Gastrocnemius medialis (tissue), 4 donors: ENCODE results near the gene GRIK2. TPM values are rescaled to one million over a fixed set of nuclear protein-coding genes. Genes with fewer than 3 reads are reported as not detected.
"Not testable (repeated sequence)": the region's sequence is repeated elsewhere in the genome, so short reads cannot be mapped to it uniquely, and the experiment has no call there.

Experiments
- ATAC-seq, 2 donors: fragments of 150-250 bp; one replicate each; pipeline ENCODE4 v1.9.1; 2016
- DNase-seq, 2 donors: peaks; one replicate each; pipeline ENCODE4 v3.0.0-alpha.2; 2019
- H3K27ac ChIP-seq, 4 donors: fragments of 200-600 bp; sonication (generic); 1 replicate in 1 of 4; 2 replicates in 3 of 4; pipeline ENCODE4 v1.5.1; 2016 to 2018; ENCODE audit warnings: mild to moderate bottlenecking in 2 of 4, moderate library complexity in 1 of 4
- H3K27me3 ChIP-seq, 3 donors: fragments of 200-600 bp; sonication (generic) in 2 of 3; 1 replicate in 1 of 3; 2 replicates in 2 of 3; pipeline versions ENCODE4 v1.5.1 to v1.6.0; 2016 to 2019; ENCODE audit warnings: mild to moderate bottlenecking in 1 of 3, moderate library complexity in 1 of 3
- H3K36me3 ChIP-seq, 2 donors: fragments of 200-600 bp; sonication (generic) in 1 of 2; one replicate each; pipeline ENCODE4 v1.5.1; 2017 to 2018
- H3K4me1 ChIP-seq, 2 donors: fragments of 200-600 bp; sonication (generic) in 1 of 2; one replicate each; pipeline ENCODE4 v1.5.1; 2016 to 2017; ENCODE audit warnings: mild to moderate bottlenecking in 2 of 2
- H3K4me3 ChIP-seq, 4 donors: fragments of 200-600 bp; sonication (generic) in 3 of 4; 1 replicate in 1 of 4; 2 replicates in 3 of 4; pipeline ENCODE4 v1.5.1; 2016 to 2019; ENCODE audit warnings: mild to moderate bottlenecking in 2 of 4
- H3K9me3 ChIP-seq, 3 donors: fragments of 200-600 bp; sonication (generic) in 2 of 3; 1 replicate in 1 of 3; 2 replicates in 2 of 3; pipeline ENCODE4 v1.5.1; 2016 to 2019
- POLR2A ChIP-seq, 2 donors: fragments of 450-650 bp; IDR thresholded peaks; one replicate each; pipeline ENCODE4 v1.6.1; 2017; ENCODE audit warnings: antibody characterized with exemption in 2 of 2, mild to moderate bottlenecking in 2 of 2, moderate library complexity in 2 of 2
- in situ Hi-C, 4 donors: fragments of 200-750 bp; cut with MboI; loops; one replicate each; pipeline versions ENCODE4 v1.15.0 to v1.8.0; 2017; ENCODE audit warnings: low sequenced_read_pairs in 4 of 4
- intact Hi-C: fragments of 100-400 bp; cut with DNase I; formaldehyde crosslinking; loops from one replicate; pipeline ENCODE4 v1.15.1; 2023; ENCODE audit warnings: low total_unique reads
- total RNA-seq, 4 donors: library from RNA; depleted of rRNA; stranded (reverse); fragments of >200 nt; gene quantifications; one replicate each; pipeline versions ENCODE4 v1.1.0 to v1.2.3, GENCODE V29; 2016
- TF ChIP-seq, protein P1 (sequence below), 5 experiments: fragments of 450-650 bp in 3 of 5; fragments of 200-600 bp in 2 of 5; sonication (generic) in 2 of 5; IDR thresholded peaks in 4 of 5; conservative IDR thresholded peaks in 1 of 5; 1 replicate in 4 of 5; 2 replicates in 1 of 5; pipeline ENCODE4 v1.5.1; 2016 to 2019; ENCODE audit warnings: antibody characterized with exemption in 5 of 5, mild to moderate bottlenecking in 3 of 5, moderate library complexity in 3 of 5

Gene GRIK2
- total RNA-seq, 4 donors from 2014 or later, result 0.39 to 5.1 (median 0.79) TPM

- ATAC-seq, result no peak
- Histone ChIP-seq H3K36me3 (no peaks in the 10 kb centered on the region), H3K9me3 (no peaks in the 10 kb centered on the region), H3K27me3 (no peaks in the 10 kb centered on the region), H3K27ac (no peak overlapping the region), H3K4me3 (no peak overlapping the region), H3K4me1 (no peaks in the 10 kb centered on the region)
- TF ChIP-seq, protein P1, sequence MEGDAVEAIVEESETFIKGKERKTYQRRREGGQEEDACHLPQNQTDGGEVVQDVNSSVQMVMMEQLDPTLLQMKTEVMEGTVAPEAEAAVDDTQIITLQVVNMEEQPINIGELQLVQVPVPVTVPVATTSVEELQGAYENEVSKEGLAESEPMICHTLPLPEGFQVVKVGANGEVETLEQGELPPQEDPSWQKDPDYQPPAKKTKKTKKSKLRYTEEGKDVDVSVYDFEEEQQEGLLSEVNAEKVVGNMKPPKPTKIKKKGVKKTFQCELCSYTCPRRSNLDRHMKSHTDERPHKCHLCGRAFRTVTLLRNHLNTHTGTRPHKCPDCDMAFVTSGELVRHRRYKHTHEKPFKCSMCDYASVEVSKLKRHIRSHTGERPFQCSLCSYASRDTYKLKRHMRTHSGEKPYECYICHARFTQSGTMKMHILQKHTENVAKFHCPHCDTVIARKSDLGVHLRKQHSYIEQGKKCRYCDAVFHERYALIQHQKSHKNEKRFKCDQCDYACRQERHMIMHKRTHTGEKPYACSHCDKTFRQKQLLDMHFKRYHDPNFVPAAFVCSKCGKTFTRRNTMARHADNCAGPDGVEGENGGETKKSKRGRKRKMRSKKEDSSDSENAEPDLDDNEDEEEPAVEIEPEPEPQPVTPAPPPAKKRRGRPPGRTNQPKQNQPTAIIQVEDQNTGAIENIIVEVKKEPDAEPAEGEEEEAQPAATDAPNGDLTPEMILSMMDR (IDR thresholded peaks at IDR 0.05 in 4 of 5, conservative IDR thresholded peaks at IDR 0.05 in 1 of 5), result no peak
- no peak for TF ChIP-seq POLR2A (IDR thresholded peaks at IDR 0.05)
- in situ Hi-C loops (no loop called here), intact Hi-C loops (no loop called here)
- DNase-seq, result no peak
These were observed 41.2 kb upstream of the GRIK2 start for GRCh38 chr6:101352316-101352715.

DNA sequence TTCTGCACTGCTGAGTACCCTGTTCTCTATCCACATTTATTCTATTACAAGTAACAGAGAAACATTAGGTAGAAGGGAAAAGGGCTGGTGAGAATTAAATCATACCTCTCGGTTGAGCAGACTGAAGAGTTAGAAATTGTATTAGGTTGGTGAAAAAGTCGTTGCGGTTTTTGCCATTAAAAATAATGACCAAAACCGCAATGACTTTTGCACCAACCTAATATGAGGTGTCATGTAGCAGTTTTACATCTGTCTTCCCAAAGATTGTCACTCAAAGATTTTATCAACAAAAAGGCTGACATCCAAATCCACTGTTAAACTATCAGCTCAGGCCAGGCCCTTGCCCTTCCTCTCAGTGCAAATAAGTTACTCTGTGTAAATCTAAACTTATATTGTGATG, 28.3 kb upstream of the GRIK2 start:
- H3K4me3 ChIP-seq, result no peak overlapping the region
- no peak for DNase-seq
- in situ Hi-C loops, result no loop called here

GRCh38 chr6:101379926-101380325, 13.6 kb upstream of the GRIK2 start:
- TF ChIP-seq, protein P1 (IDR thresholded peaks at IDR 0.05 in 4 of 5, conservative IDR thresholded peaks at IDR 0.05 in 1 of 5), result no peak
- no peak for TF ChIP-seq POLR2A (IDR thresholded peaks at IDR 0.05)
- in situ Hi-C loops, result no loop called here
- Histone ChIP-seq H3K27me3 (no peaks in the 10 kb centered on the region), H3K4me3 (no peak overlapping the region), H3K27ac (no peak overlapping the region), H3K4me1 (no peaks in the 10 kb centered on the region), H3K36me3 (no peaks in the 10 kb centered on the region), H3K9me3 (no peaks in the 10 kb centered on the region)
- DNase-seq (no peak), ATAC-seq (no peak)
- intact Hi-C loops, result no loop called here

More for the DNA sequence above, 28.3 kb upstream of the GRIK2 start:
- H3K36me3 ChIP-seq, result no peaks in the 10 kb centered on the region
- H3K4me1 ChIP-seq, result no peaks in the 10 kb centered on the region
- no peak for ATAC-seq
- no peaks in the 10 kb centered on the region for H3K9me3 ChIP-seq
- H3K27ac ChIP-seq, result no peak overlapping the region
- intact Hi-C loops, result no loop called here
- no peaks in the 10 kb centered on the region for H3K27me3 ChIP-seq
- TF ChIP-seq, protein P1 (IDR thresholded peaks at IDR 0.05 in 4 of 5, conservative IDR thresholded peaks at IDR 0.05 in 1 of 5), result no peak
- TF ChIP-seq POLR2A (IDR thresholded peaks at IDR 0.05), result no peak

DNA sequence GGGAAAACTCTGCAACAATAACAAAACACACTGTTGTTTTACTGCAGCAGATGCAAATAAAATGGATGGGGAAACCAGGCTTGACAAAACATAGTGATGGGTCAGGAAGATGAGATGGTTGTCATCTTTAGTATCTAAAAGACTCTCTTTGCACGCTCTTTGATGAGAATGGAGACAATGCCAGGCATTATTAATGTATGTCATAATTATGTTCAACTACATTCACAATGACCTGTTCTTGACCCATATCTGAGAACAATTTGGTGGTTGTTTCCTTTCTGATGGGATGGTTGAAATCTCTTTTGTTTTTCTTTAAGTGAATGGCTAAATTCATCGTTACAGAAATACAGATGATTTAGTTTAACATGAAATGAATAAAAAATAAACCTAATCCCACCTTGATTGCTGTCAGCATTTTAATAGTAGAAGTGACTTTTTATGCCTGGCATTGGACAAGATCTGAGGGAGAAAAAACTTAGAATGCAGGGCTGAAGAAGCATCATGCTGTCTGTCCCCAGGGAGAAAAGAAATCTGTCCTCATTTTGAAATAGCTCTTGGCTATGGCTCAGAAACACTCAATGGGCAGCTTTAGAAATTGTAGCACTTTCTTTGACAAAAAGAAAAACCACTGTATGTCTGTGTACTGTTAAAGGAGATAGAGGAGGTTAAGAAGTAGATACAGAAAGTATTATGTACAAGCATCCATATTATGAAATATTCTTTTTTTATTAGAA, 12.4 kb upstream of the GRIK2 start:
- in situ Hi-C loops (no loop called here), intact Hi-C loops (no loop called here)
- no peak for DNase-seq
- Histone ChIP-seq H3K27me3 (no peaks in the 10 kb centered on the region), H3K9me3 (no peaks in the 10 kb centered on the region), H3K4me3 (no peak overlapping the region), H3K4me1 (no peaks in the 10 kb centered on the region), H3K36me3 (no peaks in the 10 kb centered on the region), H3K27ac (no peak overlapping the region)
- no peak for ATAC-seq
- TF ChIP-seq, protein P1 (IDR thresholded peaks at IDR 0.05 in 4 of 5, conservative IDR thresholded peaks at IDR 0.05 in 1 of 5), result no peak
- no peak for TF ChIP-seq POLR2A (IDR thresholded peaks at IDR 0.05)

GRCh38 chr6:101383747-101384146, 9.8 kb upstream of the GRIK2 start:
- H3K9me3 ChIP-seq, H3K27ac ChIP-seq, ATAC-seq, in situ Hi-C loops, H3K4me1 ChIP-seq, intact Hi-C loops, H3K27me3 ChIP-seq, H3K36me3 ChIP-seq, H3K4me3 ChIP-seq, DNase-seq: not testable (repeated sequence)
